ENCODE data around the gene PHLDB1.
"Not testable (repeated sequence)": the region's sequence is repeated elsewhere in the genome, so short reads cannot be mapped to it uniquely, and the experiment has no call there.

PHLDB1 gene

GRCh38 chr11:118581057-118581456 lies 26.4 kb upstream of the PHLDB1 start:
- Histone ChIP-seq H3K4me3 (ENCODE audit: low read length) (no peak overlapping the region), H3K9me3 (ENCODE audit: insufficient read depth, low read depth, low read length) (no peaks in the 10 kb centered on the region), H3K4me1 (ENCODE audit: insufficient read depth, low read length) (no peaks in the 10 kb centered on the region), H3K27ac (ENCODE audit: low read depth, low read length) (no peak overlapping the region), H3K27me3 (ENCODE audit: insufficient read depth, low read length) (no peaks in the 10 kb centered on the region), H3K36me3 (ENCODE audit: insufficient read depth, low read length) (peaks cover 51% of the 10 kb centered on the region), H3K9ac (ENCODE audit: low read depth, low read length) (no peak overlapping the region)
- WGBS = 95% methylated on average over 5 of the region's 6 CpGs

GRCh38 chr11:118587952-118588351 lies 19.5 kb upstream of the PHLDB1 start:
- WGBS = 92% methylated on average over 1 of the region's 1 CpG
- no peaks in the 10 kb centered on the region for H3K9me3 ChIP-seq (ENCODE audit: insufficient read depth, low read depth, low read length)
- H3K27me3 ChIP-seq (ENCODE audit: insufficient read depth, low read length) = no peaks in the 10 kb centered on the region
- peaks cover 98% of the 10 kb centered on the region for H3K36me3 ChIP-seq (ENCODE audit: insufficient read depth, low read length)
- no peak overlapping the region for H3K9ac ChIP-seq (ENCODE audit: low read depth, low read length)
- H3K4me3 ChIP-seq (ENCODE audit: low read length) = no peak overlapping the region
- H3K27ac ChIP-seq (ENCODE audit: low read depth, low read length) = no peak overlapping the region
- H3K4me1 ChIP-seq (ENCODE audit: insufficient read depth, low read length) = no peaks in the 10 kb centered on the region

- Histone ChIP-seq H3K27ac (ENCODE audit: low read depth, low read length) (no peak overlapping the region), H3K36me3 (ENCODE audit: insufficient read depth, low read length) (peaks cover 91% of the 10 kb centered on the region), H3K9me3 (ENCODE audit: insufficient read depth, low read depth, low read length) (no peaks in the 10 kb centered on the region), H3K4me3 (ENCODE audit: low read length) (no peak overlapping the region), H3K9ac (ENCODE audit: low read depth, low read length) (no peak overlapping the region), H3K4me1 (ENCODE audit: insufficient read depth, low read length) (no peaks in the 10 kb centered on the region), H3K27me3 (ENCODE audit: insufficient read depth, low read length) (no peaks in the 10 kb centered on the region)
- WGBS = 100% methylated on average over 1 of the region's 2 CpGs
Measured at GRCh38 chr11:118592616-118593367, 14.6 kb upstream of the PHLDB1 start.

GRCh38 chr11:118594984-118595383 lies 12.4 kb upstream of the PHLDB1 start:
- WGBS = 85% methylated on average over 5 of the region's 5 CpGs
- not testable (repeated sequence) for H3K9ac ChIP-seq (ENCODE audit: low read depth, low read length)
- peaks cover 86% of the 10 kb centered on the region for H3K36me3 ChIP-seq (ENCODE audit: insufficient read depth, low read length)

GRCh38 chr11:118596224-118597146 lies 10.9 kb upstream of the PHLDB1 start:
- Histone ChIP-seq H3K4me3 (ENCODE audit: low read length) (no peak overlapping the region), H3K27me3 (ENCODE audit: insufficient read depth, low read length) (no peaks in the 10 kb centered on the region), H3K36me3 (ENCODE audit: insufficient read depth, low read length) (peaks cover 85% of the 10 kb centered on the region), H3K9me3 (ENCODE audit: insufficient read depth, low read depth, low read length) (no peaks in the 10 kb centered on the region), H3K27ac (ENCODE audit: low read depth, low read length) (no peak overlapping the region), H3K4me1 (ENCODE audit: insufficient read depth, low read length) (no peaks in the 10 kb centered on the region), H3K9ac (ENCODE audit: low read depth, low read length) (no peak overlapping the region)
- WGBS = 97% methylated on average over 16 of the region's 16 CpGs

More at GRCh38 chr11:118594984-118595383, 12.4 kb upstream of the PHLDB1 start:
- H3K27me3 ChIP-seq (ENCODE audit: insufficient read depth, low read length); H3K4me1 ChIP-seq (ENCODE audit: insufficient read depth, low read length); H3K9me3 ChIP-seq (ENCODE audit: insufficient read depth, low read depth, low read length); H3K27ac ChIP-seq (ENCODE audit: low read depth, low read length); H3K4me3 ChIP-seq (ENCODE audit: low read length): not testable (repeated sequence)

- Histone ChIP-seq H3K4me3 (ENCODE audit: low read length) (no peak overlapping the region), H3K9ac (ENCODE audit: low read depth, low read length) (no peak overlapping the region), H3K36me3 (ENCODE audit: insufficient read depth, low read length) (peaks cover 86% of the 10 kb centered on the region), H3K9me3 (ENCODE audit: insufficient read depth, low read depth, low read length) (no peaks in the 10 kb centered on the region), H3K4me1 (ENCODE audit: insufficient read depth, low read length) (no peaks in the 10 kb centered on the region), H3K27ac (ENCODE audit: low read depth, low read length) (no peak overlapping the region), H3K27me3 (ENCODE audit: insufficient read depth, low read length) (no peaks in the 10 kb centered on the region)
- WGBS = 97% methylated on average over 9 of the region's 9 CpGs
Measured at GRCh38 chr11:118597556-118597955, 9.9 kb upstream of the PHLDB1 start.

GRCh38 chr11:118602331-118602730 lies 5.1 kb upstream of the PHLDB1 start:
- no peak overlapping the region for H3K27ac ChIP-seq (ENCODE audit: low read depth, low read length)
- H3K9me3 ChIP-seq (ENCODE audit: insufficient read depth, low read depth, low read length) = no peaks in the 10 kb centered on the region
- WGBS = 94% methylated on average over 3 of the region's 3 CpGs
- peaks cover 21% of the 10 kb centered on the region for H3K4me1 ChIP-seq (ENCODE audit: insufficient read depth, low read length)
- peaks cover 36% of the 10 kb centered on the region for H3K27me3 ChIP-seq (ENCODE audit: insufficient read depth, low read length)
- H3K36me3 ChIP-seq (ENCODE audit: insufficient read depth, low read length) = peaks cover 54% of the 10 kb centered on the region
- no peak overlapping the region for H3K4me3 ChIP-seq (ENCODE audit: low read length)
- H3K9ac ChIP-seq (ENCODE audit: low read depth, low read length) = no peak overlapping the region

GRCh38 chr11:118603709-118604108 lies 3.7 kb upstream of the PHLDB1 start:
- H3K27ac ChIP-seq (ENCODE audit: low read depth, low read length); H3K4me3 ChIP-seq (ENCODE audit: low read length); H3K9me3 ChIP-seq (ENCODE audit: insufficient read depth, low read depth, low read length); H3K9ac ChIP-seq (ENCODE audit: low read depth, low read length): not testable (repeated sequence)
- WGBS = 92% methylated on average over 8 of the region's 8 CpGs
- Histone ChIP-seq H3K27me3 (ENCODE audit: insufficient read depth, low read length) (peaks cover 49% of the 10 kb centered on the region), H3K4me1 (ENCODE audit: insufficient read depth, low read length) (peaks cover 21% of the 10 kb centered on the region), H3K36me3 (ENCODE audit: insufficient read depth, low read length) (peaks cover 44% of the 10 kb centered on the region)

- Histone ChIP-seq H3K27me3 (ENCODE audit: insufficient read depth, low read length) (peaks cover 58% of the 10 kb centered on the region), H3K27ac (ENCODE audit: low read depth, low read length) (no peak overlapping the region), H3K4me1 (ENCODE audit: insufficient read depth, low read length) (peaks cover 21% of the 10 kb centered on the region), H3K9me3 (ENCODE audit: insufficient read depth, low read depth, low read length) (no peaks in the 10 kb centered on the region), H3K9ac (ENCODE audit: low read depth, low read length) (no peak overlapping the region), H3K4me3 (ENCODE audit: low read length) (no peak overlapping the region), H3K36me3 (ENCODE audit: insufficient read depth, low read length) (peaks cover 37% of the 10 kb centered on the region)
- 77% methylated on average over 3 of the region's 3 CpGs for WGBS
Measured at GRCh38 chr11:118604566-118604965, 2.8 kb upstream of the PHLDB1 start.

- H3K9ac ChIP-seq (ENCODE audit: low read depth, low read length) = no peak overlapping the region
- WGBS = 28% methylated on average over 10 of the region's 10 CpGs
- no peaks in the 10 kb centered on the region for H3K9me3 ChIP-seq (ENCODE audit: insufficient read depth, low read depth, low read length)
- H3K4me3 ChIP-seq (ENCODE audit: low read length) = no peak overlapping the region
- H3K27ac ChIP-seq (ENCODE audit: low read depth, low read length) = no peak overlapping the region
- peaks cover 21% of the 10 kb centered on the region for H3K4me1 ChIP-seq (ENCODE audit: insufficient read depth, low read length)
- H3K36me3 ChIP-seq (ENCODE audit: insufficient read depth, low read length) = peaks cover 29% of the 10 kb centered on the region
- H3K27me3 ChIP-seq (ENCODE audit: insufficient read depth, low read length) = peaks cover 65% of the 10 kb centered on the region
Measured at GRCh38 chr11:118605116-118605867, 2.1 kb upstream of the PHLDB1 start.
